ENCODE results near the gene HEXD. TPM values are rescaled to one million over a fixed set of nuclear protein-coding genes. Genes with fewer than 3 reads are reported as not detected.
A peak's percentile ranks its signal among the peaks of the same experiment; 100 is the strongest.
"Not testable (repeated sequence)": the region's sequence is repeated elsewhere in the genome, so short reads cannot be mapped to it uniquely, and the experiment has no call there.

HEXD gene
- total and polyA plus RNA-seq, 2 donors (not counting 1 experiment from before 2014, with no cell fraction given): 6.4 to 16.7 TPM

DNA sequence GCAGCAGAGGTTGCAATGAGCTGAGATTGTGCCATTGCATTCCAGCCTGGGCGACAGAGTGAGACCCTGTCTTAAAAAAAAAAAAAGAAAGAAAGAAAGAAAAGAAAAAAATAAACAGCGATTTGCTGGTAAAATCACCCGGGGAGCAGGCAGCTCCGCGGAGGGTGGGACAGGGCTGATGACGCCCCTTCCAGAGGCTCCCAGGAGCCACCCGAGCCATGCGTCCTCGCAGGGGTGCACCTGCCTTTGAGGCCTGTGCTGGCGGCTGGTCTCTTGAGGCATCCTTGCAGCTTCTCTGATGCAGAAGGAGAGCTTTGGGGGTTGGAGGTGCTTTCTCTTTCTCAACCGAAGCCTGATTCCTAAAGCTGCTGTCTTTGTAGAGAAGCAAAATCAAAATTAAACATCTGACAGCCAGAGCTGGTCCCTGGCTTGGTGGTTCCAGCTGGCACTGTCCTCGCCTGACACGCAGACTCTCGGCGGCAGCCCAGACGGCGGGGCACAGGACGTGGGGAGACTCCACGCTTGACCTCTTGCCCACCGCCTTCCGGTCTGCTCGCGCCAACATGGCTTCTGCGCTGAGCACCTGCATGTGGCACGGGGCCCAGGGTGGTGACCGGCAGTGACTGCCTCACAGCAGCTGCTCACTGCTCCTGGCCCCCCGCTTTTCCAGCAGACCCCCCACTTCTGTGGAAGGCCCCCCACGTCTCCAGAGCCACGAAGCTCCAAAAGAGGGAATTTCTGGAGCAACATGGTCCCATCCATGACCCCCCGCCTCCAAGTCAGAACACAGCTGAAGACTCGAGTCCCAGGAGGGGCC is 40.0 kb upstream of the HEXD start:
- no peak overlapping the region for H3K9ac ChIP-seq (ENCODE audit: insufficient read depth, low read length)
- H3K79me2 ChIP-seq (ENCODE audit: control insufficient read depth, insufficient read depth, low read length): no peaks in the 10 kb centered on the region
- DNase-seq (ENCODE audit: low read depth in 2 of 2): no peak
- TF ChIP-seq, protein P1, sequence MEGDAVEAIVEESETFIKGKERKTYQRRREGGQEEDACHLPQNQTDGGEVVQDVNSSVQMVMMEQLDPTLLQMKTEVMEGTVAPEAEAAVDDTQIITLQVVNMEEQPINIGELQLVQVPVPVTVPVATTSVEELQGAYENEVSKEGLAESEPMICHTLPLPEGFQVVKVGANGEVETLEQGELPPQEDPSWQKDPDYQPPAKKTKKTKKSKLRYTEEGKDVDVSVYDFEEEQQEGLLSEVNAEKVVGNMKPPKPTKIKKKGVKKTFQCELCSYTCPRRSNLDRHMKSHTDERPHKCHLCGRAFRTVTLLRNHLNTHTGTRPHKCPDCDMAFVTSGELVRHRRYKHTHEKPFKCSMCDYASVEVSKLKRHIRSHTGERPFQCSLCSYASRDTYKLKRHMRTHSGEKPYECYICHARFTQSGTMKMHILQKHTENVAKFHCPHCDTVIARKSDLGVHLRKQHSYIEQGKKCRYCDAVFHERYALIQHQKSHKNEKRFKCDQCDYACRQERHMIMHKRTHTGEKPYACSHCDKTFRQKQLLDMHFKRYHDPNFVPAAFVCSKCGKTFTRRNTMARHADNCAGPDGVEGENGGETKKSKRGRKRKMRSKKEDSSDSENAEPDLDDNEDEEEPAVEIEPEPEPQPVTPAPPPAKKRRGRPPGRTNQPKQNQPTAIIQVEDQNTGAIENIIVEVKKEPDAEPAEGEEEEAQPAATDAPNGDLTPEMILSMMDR (conservative IDR thresholded peaks at IDR 0.05 in 1 of 2, IDR thresholded peaks at IDR 0.05 in 1 of 2; ENCODE audit: low read depth in 1 of 2, low read length in 2 of 2): no peak
- TF ChIP-seq EZH2 (IDR thresholded peaks at IDR 0.05; ENCODE audit: low read length, missing control alignments): no peak
- H3K9me3 ChIP-seq (ENCODE audit: control insufficient read depth, insufficient read depth, low read depth, low read length): no peaks in the 10 kb centered on the region
- no peak overlapping the region for H2AFZ ChIP-seq (ENCODE audit: low read length)
- no peak overlapping the region for H3K27ac ChIP-seq (ENCODE audit: insufficient read depth, low read length)
- no peaks in the 10 kb centered on the region for H4K20me1 ChIP-seq (ENCODE audit: control insufficient read depth, extremely low read depth, insufficient read depth, low read length)
- H3K4me2 ChIP-seq (ENCODE audit: extremely low read depth, insufficient read depth, low read length): no peak overlapping the region
- H3K4me3 ChIP-seq (replicated peaks in 1 of 4; ENCODE audit: control extremely low read depth in 1 of 4, insufficient read depth in 1 of 4, low read depth in 3 of 4, low read length in 4 of 4): no peak overlapping the region
- peaks cover 21% of the 10 kb centered on the region for H3K27me3 ChIP-seq (ENCODE audit: control insufficient read depth, insufficient read depth, low read length)
- H3K36me3 ChIP-seq (ENCODE audit: control insufficient read depth, insufficient read depth, low read length): no peaks in the 10 kb centered on the region
- H3K4me1 ChIP-seq (ENCODE audit: control insufficient read depth, extremely low read depth, insufficient read depth, low read length): no peaks in the 10 kb centered on the region

DNA sequence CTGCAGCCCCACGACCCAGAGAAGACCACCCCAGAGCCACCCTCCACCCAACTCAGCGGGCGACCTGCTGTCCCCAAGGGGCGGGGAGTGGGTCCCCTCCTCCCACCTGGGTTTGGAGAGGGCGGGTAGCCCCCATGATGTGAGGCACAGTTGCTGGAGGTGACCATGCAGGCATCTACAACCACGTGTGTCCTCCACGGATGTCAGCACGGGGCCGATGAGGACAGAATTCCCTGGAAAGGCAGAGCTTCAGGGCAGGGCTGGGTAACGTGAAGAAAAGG is 39.5 kb upstream of the HEXD start:
- Histone ChIP-seq H3K9me3 (ENCODE audit: control insufficient read depth, insufficient read depth, low read depth, low read length) (no peaks in the 10 kb centered on the region), H3K36me3 (ENCODE audit: control insufficient read depth, insufficient read depth, low read length) (no peaks in the 10 kb centered on the region), H3K27me3 (ENCODE audit: control insufficient read depth, insufficient read depth, low read length) (peaks cover 21% of the 10 kb centered on the region), H3K79me2 (ENCODE audit: control insufficient read depth, insufficient read depth, low read length) (no peaks in the 10 kb centered on the region), H4K20me1 (ENCODE audit: control insufficient read depth, extremely low read depth, insufficient read depth, low read length) (no peaks in the 10 kb centered on the region), H3K4me1 (ENCODE audit: control insufficient read depth, extremely low read depth, insufficient read depth, low read length) (no peaks in the 10 kb centered on the region), H3K4me2 (ENCODE audit: extremely low read depth, insufficient read depth, low read length) (no peak overlapping the region), H3K9ac (ENCODE audit: insufficient read depth, low read length) (no peak overlapping the region), H2AFZ (ENCODE audit: low read length) (no peak overlapping the region), H3K4me3 (replicated peaks in 1 of 4; ENCODE audit: control extremely low read depth in 1 of 4, insufficient read depth in 1 of 4, low read depth in 3 of 4, low read length in 4 of 4) (no peak overlapping the region), H3K27ac (ENCODE audit: insufficient read depth, low read length) (no peak overlapping the region)
- TF ChIP-seq EZH2 (IDR thresholded peaks at IDR 0.05; ENCODE audit: low read length, missing control alignments): no peak
- TF ChIP-seq, protein P1 (conservative IDR thresholded peaks at IDR 0.05 in 1 of 2, IDR thresholded peaks at IDR 0.05 in 1 of 2; ENCODE audit: low read depth in 1 of 2, low read length in 2 of 2): no peak
- no peak for DNase-seq (ENCODE audit: low read depth in 2 of 2)

DNA sequence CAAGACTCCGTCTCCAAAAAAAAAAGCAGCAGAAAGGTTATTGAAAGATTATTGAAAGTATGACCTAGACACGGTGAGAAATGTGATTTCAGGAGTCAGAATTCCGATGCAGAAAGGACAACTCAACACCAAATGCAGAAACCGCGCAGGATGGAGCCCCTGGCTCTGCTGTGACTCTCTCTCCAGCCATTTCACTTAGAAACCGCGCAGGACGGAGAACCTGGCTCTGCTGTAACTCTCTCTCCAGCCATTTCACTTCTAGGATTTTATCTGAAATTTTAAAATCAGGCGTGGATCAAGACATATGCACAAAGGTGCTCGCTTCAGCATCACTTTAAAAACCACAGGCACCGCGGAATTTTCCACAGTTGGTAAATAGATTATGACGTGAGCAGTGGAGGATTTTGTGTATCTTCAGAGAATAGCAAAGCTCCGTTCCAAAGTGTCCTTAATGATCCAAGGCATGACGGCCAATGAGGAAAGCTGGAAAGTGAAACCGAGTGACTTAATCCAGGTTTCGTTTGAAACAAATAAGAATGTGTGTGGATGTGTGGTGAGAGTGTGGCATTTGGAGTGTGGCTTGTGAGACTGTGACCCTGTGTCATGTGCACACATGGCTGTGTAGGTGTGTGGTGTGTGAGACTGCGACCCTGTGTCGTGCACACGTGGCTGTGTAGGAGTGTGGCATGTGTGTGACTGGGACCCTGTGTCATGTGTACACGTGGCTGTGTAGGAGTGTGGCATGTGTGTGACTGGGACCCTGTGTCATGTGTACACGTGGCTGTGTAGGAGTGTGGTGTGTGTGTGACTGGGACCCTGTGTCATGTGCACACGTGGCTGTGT is 37.1 kb upstream of the HEXD start:
- peak overlapping the region; percentile 69 for H2AFZ ChIP-seq (ENCODE audit: low read length)
- H3K27ac ChIP-seq (ENCODE audit: insufficient read depth, low read length): no peak overlapping the region
- no peaks in the 10 kb centered on the region for H3K9me3 ChIP-seq (ENCODE audit: control insufficient read depth, insufficient read depth, low read depth, low read length)
- H3K4me1 ChIP-seq (ENCODE audit: control insufficient read depth, extremely low read depth, insufficient read depth, low read length): no peaks in the 10 kb centered on the region
- no peaks in the 10 kb centered on the region for H4K20me1 ChIP-seq (ENCODE audit: control insufficient read depth, extremely low read depth, insufficient read depth, low read length)
- H3K79me2 ChIP-seq (ENCODE audit: control insufficient read depth, insufficient read depth, low read length): no peaks in the 10 kb centered on the region
- H3K4me3 ChIP-seq (replicated peaks in 1 of 4; ENCODE audit: control extremely low read depth in 1 of 4, insufficient read depth in 1 of 4, low read depth in 3 of 4, low read length in 4 of 4): peak overlapping the region in 3 of 4 experiments; percentile 1 to 23 (median 16)
- H3K27me3 ChIP-seq (ENCODE audit: control insufficient read depth, insufficient read depth, low read length): peaks cover 7% of the 10 kb centered on the region
- peak overlapping the region; percentile 93 for H3K4me2 ChIP-seq (ENCODE audit: extremely low read depth, insufficient read depth, low read length)
- TF ChIP-seq EZH2 (IDR thresholded peaks at IDR 0.05; ENCODE audit: low read length, missing control alignments): no peak
- TF ChIP-seq, protein P1 (conservative IDR thresholded peaks at IDR 0.05 in 1 of 2, IDR thresholded peaks at IDR 0.05 in 1 of 2; ENCODE audit: low read depth in 1 of 2, low read length in 2 of 2): no peak
- no peaks in the 10 kb centered on the region for H3K36me3 ChIP-seq (ENCODE audit: control insufficient read depth, insufficient read depth, low read length)
- H3K9ac ChIP-seq (ENCODE audit: insufficient read depth, low read length): no peak overlapping the region
- no peak for DNase-seq (ENCODE audit: low read depth in 2 of 2)

DNA sequence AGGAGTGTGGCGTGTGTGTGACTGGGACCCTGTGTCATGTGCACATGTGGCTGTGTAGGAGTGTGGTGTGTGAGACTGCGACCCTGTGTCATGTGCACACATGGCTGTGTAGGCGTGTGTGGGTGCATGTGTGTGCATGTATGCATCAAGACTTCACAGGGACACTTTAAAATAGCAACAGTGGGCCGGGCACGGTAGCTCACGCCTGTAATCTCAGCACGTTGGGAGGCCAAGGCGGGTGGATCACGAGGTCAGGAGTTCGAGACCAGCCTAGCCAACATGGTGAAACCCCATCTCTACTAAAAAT is 36.5 kb upstream of the HEXD start:
- H3K4me1 ChIP-seq (ENCODE audit: control insufficient read depth, extremely low read depth, insufficient read depth, low read length); H3K79me2 ChIP-seq (ENCODE audit: control insufficient read depth, insufficient read depth, low read length); H3K9ac ChIP-seq (ENCODE audit: insufficient read depth, low read length); H3K9me3 ChIP-seq (ENCODE audit: control insufficient read depth, insufficient read depth, low read depth, low read length); H2AFZ ChIP-seq (ENCODE audit: low read length); H3K27ac ChIP-seq (ENCODE audit: insufficient read depth, low read length); H3K36me3 ChIP-seq (ENCODE audit: control insufficient read depth, insufficient read depth, low read length); DNase-seq (ENCODE audit: low read depth in 2 of 2); H4K20me1 ChIP-seq (ENCODE audit: control insufficient read depth, extremely low read depth, insufficient read depth, low read length); H3K4me3 ChIP-seq (replicated peaks in 1 of 4; ENCODE audit: control extremely low read depth in 1 of 4, insufficient read depth in 1 of 4, low read depth in 3 of 4, low read length in 4 of 4): not testable (repeated sequence)
- peak overlapping the region; percentile 93 for H3K4me2 ChIP-seq (ENCODE audit: extremely low read depth, insufficient read depth, low read length)
- H3K27me3 ChIP-seq (ENCODE audit: control insufficient read depth, insufficient read depth, low read length): peaks cover 11% of the 10 kb centered on the region

Measured in fibroblast of lung (primary cell).